NCI-H510A (cell line): ENCODE data around the gene OR52N2.

Source experiments
- DNase-seq: peaks from one replicate; lab custom pipeline; 2025; lab: John Stamatoyannopoulos, UW

OR52N2 gene

DNA sequence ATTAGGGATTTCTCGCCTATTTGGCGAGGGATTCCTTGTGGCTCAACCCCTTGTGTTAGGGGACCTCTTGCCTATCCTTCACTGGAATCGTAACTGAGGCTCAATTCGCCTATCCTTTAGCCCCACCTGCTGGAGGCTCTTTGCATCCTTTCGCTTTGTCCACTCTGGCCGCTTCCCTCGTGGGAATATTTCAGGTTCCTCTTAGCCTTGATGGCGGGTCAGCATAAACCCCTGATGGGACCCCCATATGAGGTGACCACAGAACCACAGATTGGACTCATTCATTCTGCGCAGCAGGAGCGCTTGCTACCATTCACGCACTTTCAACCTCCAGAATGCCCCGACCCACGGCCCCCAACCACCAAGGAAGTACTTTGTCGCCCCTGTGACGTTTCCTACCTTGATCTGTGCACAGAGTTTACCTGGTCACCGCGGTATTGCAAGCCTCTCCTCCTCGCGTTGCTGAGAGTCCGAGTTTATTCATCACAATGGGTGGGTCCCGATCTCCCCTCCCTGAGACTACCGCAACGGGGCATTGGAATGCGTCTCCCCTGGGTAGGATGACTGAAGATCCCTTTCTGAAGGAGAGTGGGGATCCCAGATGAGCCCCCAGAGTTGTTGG, at the start of gene OR52N2:
Gene OR52N2, plus strand, starts transcription at position 425 of the 622 bp plus-strand sequence. CDS start 11,412 bp downstream, outside the sequence.
- no peak for DNase-seq

DNA sequence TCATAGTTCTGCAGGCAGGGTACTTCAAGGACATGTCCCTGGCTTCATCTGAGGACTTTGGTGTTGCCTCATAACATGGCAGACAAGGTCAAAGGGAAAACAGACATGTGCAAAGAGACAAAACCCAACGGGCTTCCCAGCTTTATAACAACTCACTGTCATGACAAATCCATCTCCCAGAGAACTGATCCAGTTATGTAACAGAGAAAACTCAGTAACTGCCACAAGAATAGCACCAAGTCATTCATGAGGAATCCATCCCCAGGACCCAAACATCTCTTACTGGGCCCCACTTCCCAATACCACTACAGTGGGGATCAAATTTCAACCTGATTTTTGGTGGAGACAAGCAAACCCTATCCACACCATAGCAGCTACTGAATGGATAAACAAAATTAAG, 41.7 kb upstream of the OR52N2 start:
- no peak for DNase-seq

DNA sequence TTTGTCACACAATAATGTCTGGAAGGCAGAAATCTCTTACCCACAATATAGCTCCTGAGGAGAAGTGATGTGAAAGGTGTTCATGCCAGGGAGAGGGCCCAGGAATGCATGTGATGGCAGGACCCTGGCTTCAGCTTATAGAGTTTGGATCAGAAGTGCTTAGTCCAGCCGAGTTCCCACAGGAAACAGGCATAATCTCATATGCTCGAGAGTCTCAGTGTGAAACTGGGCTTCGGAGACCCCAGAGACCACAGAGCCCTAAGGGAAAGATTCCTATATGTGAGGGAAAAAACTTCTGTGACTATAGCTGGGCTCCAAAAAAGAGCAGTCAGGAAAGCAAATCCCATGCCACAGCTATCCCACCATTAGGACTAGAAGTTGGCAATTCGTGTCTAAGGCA, 25.5 kb upstream of the OR52N2 start, which contains the start of gene OR52N5:
Gene OR52N5, minus strand, starts transcription at position 101 of the 400 bp plus-strand sequence. CDS start 4,721 bp downstream, outside the sequence.
- no peak for DNase-seq

DNA sequence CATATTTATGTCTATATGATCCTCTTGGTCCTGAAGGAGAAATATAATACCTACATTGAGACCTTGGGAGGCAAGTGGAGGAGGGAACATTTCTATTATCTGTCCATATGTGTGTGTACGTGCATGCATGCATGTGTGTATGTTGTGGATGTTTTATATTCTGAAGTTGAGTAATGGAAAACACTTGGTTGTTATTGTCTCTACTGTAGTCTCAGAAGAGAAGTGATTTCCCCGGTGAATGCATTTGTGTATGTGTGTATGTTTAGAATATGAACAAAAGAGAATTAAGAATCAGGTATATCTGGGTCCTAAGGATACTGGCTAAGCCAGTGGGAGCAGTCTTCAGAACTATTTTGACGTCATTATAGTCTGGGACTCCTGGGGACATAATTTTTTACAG, 17.6 kb upstream of the OR52N2 start, which contains the start of gene OR52N1:
Gene OR52N1, minus strand, starts transcription at position 101 of the 400 bp plus-strand sequence. CDS start 2,449 bp downstream, outside the sequence.
- DNase-seq = no peak

DNA sequence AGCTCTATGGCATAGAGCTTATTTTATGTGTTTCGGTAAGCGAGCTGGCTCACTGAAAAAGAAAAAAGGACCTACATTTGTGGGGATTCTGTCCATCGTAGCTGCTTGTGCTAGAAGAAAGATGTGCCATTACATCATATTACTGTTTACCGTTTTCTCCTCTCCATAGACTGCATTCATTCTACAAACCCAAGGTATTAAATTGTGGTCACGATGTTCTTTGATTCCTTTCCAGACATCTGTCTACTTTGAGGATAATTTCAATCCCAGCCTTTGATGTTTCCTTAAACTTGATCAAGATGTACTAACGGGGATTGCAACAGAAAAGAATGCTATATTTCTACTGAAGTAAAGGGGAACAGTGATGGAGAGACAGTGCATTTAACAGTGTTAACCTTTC, 12.2 kb upstream of the OR52N2 start:
- DNase-seq = no peak

DNA sequence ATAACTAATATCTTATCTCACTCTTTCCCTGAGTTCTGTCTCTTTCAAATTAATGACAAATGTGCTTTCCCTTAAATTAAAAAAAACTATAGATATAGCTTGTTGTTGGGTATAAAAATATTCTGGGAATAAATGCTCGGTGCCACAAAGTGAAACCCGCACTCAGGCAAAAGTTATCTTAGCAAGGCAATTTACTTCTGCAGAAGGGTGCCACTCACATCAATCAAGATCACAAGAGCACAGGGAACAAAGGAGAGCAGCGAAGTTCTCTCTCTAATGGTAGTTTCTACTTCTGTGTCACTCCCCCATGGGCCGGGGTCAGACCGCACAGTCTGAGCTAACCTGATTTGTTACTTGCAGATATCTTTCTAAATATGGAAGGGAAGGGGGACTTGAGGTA, 4.7 kb upstream of the OR52N2 start:
- no peak for DNase-seq

DNA sequence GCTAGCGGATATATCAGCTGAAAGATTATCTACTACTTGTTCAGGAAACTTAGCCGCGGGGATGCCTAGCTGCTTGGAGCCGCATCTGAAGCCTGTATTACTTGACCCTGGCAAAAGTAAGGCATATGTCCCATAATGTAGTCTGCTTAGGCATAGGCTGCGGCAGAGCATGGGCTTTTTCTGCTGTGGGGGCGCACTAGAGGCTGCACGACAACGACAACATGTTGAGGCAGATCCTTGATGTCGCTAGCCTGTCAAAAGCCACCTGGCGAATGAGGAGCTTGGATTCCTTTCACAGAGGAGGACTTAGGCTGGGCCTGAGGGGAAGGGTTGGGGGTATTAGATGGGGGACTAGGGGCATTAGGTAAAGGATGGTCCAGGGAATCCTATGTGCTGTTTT, 1.1 kb upstream of the OR52N2 start:
- no peak for DNase-seq

DNA sequence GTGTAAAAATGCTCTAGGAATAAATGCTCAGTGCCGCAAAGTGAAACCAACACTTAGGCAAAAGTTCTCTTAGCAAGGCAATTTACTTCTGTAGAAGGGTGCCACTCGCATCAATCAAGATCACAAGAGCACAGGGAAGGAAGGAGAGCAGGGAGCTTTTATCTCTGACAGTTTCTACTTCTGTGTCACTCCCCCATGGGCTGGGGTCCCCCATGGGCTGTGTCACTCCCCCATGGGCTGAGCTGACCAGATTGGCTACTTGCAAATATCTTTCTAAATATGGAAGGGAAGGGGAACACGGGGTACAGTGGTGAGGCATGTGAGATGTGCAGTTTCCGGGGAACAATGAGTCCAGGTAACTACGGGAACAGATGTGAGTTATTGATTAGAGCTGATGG, 397 bp downstream of the OR52N2 start:
- no peak for DNase-seq

DNA sequence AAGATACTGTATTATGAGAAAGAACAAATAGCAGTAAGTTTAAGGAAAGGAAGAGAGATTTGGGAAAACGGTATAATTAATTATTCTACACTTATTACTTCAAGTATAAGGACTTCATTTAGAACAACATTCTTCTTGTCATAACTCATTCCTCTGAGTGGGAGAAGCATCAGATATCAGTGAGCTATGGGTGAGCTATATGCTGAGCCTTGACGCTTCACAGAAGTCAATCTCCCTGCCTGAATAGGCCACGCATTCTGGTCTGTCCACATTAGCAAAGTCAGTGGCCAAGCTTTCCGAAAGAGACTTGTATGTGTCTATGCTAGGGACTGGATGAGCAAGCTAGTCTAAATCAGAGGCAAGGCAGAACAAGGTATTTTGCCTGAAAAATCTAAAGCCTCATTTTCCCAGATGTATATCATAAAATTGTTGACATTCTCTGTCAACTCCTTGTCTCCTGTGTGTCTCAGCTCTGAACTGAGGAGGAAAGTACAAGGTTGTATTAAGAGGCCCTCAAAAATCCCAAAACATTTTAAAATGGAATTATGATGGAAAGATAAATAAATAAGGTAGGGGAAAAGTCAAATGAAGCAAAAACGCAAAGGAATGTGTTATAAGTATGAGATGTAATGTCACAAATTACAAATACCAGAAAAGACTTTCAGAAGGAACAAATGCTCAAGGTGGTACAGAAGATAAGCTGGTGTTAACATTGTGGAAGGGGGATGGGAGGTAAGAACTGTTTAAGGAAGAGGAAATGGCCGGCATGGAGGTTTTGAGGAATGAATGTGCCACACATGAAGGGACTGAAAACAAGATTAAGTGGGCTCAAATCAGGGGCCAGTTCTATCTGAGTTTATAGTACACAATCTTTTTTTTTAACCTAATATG, 1.4 kb downstream of the OR52N2 start:
- no peak for DNase-seq

DNA sequence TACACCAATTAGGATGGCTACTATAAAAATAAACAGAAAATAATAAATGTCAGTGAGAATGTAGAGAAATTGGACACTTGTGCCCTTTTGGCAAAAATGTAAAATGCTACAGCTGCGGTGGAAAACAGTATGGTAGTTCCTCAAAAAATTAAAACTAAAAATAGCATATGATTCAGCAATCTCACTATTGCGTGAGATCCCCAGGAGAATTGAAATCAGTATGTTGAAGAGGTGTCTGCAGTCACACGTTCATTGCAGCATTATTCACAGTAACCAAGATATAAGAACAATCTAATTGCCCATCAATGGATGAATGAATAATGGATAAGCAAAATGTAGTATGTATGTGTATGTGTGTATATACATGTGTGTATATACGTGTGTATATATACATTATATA, 6.8 kb downstream of the OR52N2 start:
- DNase-seq = no peak

DNA sequence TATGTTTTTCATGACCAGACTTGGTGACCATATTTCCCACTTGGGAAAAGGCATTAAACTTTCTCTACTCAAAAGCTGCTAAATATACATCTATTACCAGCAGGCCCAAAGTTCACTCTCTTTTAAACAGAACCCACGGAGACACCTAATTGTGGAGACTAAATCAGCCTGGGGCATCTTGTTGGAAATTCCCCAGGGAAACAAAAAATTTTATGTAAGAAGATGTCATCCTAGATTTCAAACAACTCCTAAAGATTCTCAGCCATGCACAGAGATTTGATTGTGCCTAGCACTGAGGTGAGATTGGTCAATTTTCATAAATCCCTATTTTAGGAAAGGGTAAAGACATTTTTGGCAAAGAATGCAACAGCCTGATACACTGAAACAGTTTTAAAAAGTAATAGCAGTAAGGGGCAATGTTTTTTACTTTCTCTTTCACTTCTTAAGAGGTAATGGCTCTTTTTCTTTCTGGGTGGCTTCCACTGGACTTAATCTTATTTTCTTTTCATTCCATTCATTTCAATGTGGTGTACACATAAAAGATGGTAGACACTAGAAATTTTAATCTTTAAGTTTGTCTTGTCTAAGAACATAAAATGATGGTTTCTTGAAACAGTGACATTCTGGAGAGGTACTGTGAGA, 9.6 kb downstream of the OR52N2 start:
- DNase-seq = no peak

DNA sequence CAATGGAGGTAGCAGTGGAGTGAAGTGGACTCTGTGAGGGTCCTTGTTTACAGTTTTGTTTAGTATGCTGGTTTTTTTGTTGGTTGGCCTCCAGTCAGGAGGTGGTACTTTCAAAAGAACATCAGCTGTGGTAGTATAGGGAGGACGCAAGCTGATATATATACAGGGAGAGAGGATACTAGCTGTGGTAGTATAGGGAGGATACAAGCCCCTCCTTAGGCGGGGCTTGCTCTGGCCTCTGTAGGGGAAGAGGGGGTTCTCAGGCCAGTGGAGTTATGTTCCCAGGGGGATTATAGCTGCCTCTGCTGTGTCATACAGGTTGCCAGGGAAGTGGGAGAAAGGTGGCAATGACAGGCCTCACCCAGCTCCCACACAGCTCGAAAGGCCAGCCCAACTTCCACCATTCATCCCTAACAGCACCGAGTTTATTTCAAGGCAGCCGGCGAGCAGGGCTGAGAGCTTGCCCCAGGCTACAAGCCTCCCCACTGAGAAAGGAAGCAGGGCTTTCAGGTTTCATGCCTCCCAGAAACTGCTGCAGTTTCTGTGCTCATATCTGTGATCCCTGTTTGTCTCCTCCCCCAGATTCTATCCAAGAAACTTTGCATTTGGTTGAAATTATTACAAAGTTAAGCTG, 22.6 kb downstream of the OR52N2 start:
- DNase-seq = no peak

DNA sequence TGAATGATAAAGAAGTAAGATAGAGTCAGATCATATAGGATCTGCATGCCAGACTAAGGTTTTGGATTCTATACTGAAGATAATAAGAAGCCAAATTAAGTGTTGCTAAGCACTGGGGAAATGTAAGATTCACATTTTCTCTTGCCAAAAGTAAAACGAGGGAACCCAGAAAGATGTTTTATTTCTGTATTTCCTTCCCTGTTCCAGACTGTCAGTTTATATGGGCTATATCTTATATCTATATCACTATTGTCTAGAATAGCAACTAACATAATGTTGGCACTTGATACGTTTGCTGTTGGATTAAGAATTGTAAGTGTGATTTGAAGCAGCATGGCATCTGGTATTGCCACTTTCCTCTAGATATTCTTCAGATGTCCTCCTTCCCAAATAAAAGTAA, 24.7 kb downstream of the OR52N2 start:
- no peak for DNase-seq

DNA sequence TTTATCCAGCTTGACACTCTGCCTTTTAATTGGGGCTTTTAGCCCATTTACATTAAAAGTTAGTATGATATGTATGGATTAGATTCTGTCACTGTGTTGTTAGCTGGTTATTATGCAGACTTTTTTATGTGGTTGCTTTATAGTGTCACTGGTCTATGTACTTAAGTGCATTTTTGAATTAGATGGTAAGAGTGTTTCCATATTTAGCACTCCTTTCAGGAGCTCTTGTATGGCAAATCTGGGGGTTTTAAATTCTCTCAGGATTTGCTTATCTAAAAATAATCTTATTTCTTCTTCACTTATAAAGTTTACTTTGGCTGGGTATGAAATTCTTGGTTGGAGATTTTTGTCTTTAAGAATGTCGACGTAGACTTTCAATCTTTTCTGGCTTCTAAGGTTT, 29.0 kb downstream of the OR52N2 start:
- no peak for DNase-seq

DNA sequence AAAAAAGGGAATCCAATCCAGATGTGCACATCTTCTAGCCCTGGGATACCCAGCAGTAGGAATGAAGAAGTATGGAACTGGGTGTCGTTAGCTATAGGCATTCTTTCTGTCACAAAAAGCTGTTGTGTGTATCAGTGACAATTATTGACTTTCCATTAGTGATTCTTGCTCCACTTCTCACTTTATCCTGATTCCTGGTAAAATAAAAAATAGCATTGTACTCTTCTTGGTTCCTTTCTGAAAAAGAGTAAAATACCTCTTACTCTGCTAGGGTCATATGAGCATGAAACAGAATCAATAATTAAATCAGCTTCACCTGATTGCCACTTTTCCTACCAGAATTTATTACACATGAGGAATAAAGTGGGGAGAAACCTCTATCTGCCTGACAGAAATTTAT, 33.1 kb downstream of the OR52N2 start, which contains the start of gene OR52E6:
Gene OR52E6, minus strand, starts transcription at position 101 of the 400 bp plus-strand sequence. Its CDS starts 0 bp downstream, at position 101.
- no peak for DNase-seq

DNA sequence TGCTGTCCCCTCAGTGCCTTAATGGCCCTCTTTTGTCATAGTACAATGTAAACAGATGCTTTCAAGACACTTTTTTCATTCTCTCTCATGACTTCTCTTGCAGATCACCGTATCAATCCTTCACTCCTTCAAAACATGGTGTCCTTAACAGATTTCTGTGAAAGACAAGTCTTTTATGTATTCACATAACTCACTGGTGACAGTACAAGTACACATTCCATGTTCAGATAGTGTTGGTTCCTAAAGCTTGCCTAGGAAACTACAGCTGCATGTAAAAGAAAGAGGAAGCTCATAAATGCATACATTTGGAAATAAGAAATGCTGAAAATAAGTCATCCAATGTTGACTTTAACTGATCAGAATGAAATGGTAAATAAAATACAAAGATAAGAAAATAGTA, 38.0 kb downstream of the OR52N2 start:
- no peak for DNase-seq

DNA sequence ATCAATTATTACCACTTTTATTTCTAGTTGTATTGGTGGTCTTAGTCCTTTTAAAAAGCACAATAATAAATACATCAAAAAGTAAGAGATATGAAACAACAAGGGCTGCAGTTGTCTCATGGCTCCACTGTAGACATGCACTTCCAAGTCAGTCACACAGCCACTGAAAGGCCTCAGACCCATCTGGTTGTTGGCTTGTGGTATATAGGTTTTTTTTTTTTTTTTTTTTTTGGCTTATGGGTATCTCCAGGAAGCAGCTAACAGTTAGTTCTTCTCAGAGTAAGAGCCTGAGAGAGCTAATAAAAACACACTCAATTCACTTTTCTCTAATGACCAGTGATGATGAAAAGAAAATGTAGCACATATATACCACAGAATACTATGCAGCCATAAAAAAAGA, 39.0 kb downstream of the OR52N2 start:
- DNase-seq = no peak

DNA sequence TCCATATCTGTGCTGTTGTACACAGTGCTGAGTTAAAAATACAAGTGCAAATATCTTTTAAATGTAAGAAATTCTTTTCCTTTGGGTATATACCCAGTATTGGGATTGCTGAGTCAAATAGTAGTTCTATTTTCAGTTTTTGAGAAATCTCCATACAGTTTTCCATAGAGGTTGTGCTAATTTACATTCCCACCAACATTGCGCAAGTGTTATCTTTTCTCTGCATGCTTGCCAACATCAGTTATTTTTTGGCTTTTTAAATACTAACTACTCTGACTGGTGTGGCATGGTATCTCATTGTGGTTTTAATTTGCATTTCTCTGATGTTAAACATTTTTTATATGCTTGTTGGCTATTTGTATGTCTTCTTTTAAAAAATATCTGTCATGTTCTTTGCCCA, 42.3 kb downstream of the OR52N2 start:
- DNase-seq = no peak

DNA sequence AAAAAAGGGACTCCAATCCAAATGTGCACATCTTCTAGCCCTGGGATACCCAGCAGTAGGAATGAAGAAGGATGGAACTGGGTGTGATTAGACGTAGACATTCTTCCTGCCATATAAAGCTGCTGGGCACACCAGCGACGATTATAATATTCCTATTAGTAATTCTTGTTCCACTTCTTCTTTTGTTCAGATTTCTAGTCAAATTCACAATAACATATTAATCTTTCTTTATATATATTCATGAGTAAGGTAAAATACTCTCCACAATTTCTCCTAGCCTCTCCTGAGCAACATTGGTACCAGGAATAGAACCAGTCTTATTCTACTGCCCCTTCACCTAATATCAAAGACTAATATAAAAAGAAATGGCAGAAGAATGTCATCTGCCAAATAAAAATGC, 48.9 kb downstream of the OR52N2 start, which contains the start of gene OR52E8:
Gene OR52E8, minus strand, starts transcription at position 101 of the 400 bp plus-strand sequence. Its CDS starts 0 bp downstream, at position 101.
- DNase-seq = no peak

DNA sequence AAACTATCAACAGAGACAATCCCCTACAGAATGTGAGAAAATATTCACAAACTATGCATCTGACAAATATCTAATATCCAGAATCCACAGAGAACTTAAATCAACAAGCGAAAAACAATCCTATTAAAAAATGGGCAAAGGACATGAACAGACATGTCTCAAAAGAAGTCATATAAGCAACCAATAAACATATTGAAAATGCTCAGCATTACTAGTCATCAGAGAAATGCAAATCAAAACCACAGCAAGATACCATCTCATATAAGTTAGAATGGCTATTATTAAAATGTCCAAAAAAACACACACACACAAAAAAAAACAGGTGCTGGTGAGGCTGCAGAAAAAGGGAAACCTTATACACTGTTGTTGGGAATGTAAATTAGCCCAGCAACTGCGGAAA, 57.1 kb downstream of the OR52N2 start:
- DNase-seq = no peak
